Dermis blood vessel endothelial cell (primary cell): ENCODE measurements around the gene OGFR. TPM values are rescaled to one million over a fixed set of nuclear protein-coding genes. Genes with fewer than 3 reads are reported as not detected.

Experiments used
- DNase-seq: peaks from one replicate; pipeline ENCODE4 v3.0.0; 2010
- total RNA-seq: library from RNA; depleted of rRNA; stranded (reverse); fragments of >200 nt; gene quantifications from 2 replicates; pipeline ENCODE4 v1.2.3, GENCODE V29; 2014

The OGFR gene
- total RNA-seq, 1 donor from 2014 or later, result 48.8 TPM

- DNase-seq, result no peak
Observed at GRCh38 chr20:62784497-62784896, 20.1 kb upstream of the OGFR start.

DNA sequence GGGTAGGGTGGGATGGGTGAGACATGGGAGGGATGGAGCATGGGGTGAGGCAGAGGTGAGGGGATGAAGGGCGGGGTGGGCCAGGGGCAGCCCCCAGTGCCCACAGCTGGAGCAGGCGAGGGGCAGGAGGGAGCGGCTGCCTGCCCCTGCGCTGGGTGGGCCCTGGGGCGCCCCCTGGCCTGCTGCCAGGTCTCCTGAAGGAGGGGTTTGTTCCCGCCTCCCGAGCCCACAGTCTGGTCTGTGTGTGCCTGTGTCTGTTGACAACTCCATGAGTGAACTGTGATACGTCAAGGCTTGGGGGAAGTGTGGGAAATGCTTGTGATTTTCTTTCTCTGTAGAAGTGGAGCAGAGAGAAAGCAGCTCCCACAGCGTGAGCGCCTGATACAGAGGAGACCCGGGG lies 19.2 kb upstream of the OGFR start:
- no peak for DNase-seq

DNA sequence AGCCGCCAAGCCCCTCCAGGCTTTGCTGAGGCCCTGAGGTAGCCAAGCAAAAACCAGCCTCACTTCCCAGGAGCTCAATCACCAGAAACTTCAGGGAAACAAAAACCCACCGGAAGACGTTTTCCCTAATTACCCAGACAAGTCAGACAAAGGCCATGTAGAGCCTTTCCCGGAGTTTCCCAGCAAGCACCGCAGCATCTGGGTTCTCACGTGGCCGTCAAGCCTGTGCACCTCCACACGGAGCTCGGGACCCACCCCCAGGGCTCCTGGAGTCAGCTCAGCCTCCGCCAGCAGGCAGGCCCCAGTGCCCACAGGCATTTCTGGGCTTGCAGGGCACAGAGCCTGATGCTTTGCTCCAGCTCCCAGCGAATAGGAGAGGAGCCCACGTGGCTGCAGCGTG lies 18.5 kb upstream of the OGFR start:
- DNase-seq, result no peak

DNA sequence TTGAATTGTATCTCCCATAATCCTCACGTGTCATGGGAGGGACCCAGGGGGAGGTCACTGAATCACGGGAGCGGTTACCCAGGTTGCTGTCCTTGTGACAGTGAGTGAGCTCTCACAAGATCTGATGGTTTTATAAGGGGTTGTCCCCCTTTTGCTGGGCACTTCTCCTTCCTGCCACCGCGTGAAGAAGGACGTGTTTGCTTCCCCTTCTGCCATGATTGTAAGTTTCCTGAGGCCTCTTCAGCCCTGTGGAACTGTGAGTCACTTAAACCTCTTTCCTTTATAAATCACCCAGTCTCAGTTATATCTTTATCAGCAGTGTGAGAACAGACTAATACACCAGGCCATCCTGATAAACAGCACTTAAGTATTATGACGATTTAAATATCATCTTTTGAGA lies 17.3 kb upstream of the OGFR start:
- peak; percentile 29 for DNase-seq

DNA sequence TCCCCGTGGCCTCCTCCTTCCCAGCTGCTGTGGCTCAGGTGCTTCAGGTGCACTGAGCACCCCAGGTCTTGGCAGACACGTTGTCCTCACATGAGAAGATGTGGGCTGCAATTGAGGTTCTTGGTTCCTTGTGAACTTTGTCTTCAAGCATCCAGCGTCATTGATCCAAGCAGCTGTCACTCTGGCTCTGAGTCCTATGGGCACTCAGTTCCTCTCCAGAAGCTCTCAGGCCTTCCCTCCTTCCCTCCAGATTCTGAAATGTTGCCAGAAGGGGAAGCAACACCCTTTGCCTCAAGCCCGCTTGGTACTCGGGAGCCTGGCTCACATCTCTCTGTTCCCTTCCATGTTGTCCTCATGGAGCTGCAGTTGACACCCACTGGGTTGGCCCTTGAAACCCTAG lies 16.8 kb upstream of the OGFR start:
- DNase-seq, result no peak

GRCh38 chr20:62788607-62789006 lies 16.0 kb upstream of the OGFR start:
- no peak for DNase-seq

- no peak for DNase-seq
Observed at GRCh38 chr20:62790075-62790474, 14.6 kb upstream of the OGFR start.

DNA sequence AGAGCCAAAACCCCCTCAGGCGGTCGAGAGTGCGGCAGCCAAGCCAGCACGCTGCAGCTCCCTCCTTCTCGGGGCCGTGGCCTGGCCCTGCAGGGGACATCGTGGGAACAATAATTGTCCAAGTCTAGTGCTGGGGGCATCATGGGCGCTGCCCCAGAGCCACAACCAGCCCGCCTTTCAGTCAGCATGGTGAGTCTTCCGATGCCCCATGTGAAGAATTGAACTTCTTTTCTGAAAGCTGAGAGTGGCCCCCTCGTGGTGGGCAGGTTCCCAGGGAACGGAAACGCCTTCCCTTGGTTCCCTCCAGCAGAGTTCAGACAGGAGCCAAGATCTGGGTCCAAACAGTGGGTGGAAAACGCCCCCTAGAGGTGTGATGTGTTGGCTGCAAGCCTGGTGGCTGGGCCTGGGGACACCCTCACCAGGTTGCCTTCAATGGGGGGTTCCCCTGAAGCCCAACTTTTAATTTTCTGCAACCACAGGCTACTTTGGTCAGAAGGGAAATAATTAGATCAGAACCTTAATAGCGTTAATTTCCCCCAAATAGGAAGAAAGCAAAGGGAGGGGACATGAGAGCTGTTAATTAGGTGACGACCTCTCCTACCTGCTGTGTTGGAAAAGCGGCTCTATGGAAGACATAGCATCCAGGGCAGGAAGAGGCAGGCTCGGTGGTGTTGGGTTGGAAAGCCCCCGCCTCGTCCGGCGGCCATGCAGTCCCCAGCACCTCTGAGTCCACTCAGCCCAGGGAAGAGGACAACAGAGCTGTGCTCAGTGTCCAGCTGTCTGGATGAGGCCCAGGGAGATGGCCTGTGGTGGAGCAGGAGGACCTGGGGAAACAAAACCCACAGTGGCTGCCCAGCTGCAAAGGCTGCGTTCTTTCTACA lies 13.1 kb upstream of the OGFR start:
- DNase-seq, result peak; percentile 96

DNA sequence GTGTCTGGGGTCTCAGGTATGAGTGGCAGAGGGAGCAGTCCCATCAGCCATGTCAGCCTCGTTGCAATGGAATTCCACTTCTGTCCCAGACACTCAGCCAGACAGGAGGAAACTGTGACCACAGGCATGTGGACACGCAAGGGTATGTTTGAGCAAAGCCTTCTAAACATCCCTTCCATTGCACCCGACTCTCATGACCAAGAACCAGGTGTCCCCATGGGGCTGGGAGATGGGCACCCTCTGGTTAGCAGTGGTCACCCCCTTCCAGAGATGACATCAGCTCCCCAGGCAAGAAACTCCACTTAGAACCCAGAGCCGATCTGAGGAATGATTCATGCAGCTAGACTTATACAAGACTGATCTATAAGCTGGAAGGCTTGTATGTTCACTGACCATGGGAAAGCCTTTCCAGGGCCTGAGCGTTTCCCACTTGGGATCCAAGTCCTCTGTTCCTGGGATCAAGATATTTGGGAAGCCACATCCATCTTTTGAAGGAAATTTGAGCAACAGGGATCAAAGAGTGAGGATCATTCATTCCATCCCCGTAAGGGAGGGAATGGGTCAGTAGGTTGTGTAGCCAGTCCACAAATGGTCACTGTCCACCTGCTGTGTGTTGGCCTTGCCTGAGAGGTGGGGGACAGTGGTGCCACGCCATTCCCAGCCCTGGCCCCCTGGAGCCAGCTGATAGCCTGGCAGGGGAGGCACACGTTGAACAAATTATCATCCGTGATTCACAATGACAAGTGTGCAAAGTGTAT lies 12.3 kb upstream of the OGFR start:
- no peak for DNase-seq

DNA sequence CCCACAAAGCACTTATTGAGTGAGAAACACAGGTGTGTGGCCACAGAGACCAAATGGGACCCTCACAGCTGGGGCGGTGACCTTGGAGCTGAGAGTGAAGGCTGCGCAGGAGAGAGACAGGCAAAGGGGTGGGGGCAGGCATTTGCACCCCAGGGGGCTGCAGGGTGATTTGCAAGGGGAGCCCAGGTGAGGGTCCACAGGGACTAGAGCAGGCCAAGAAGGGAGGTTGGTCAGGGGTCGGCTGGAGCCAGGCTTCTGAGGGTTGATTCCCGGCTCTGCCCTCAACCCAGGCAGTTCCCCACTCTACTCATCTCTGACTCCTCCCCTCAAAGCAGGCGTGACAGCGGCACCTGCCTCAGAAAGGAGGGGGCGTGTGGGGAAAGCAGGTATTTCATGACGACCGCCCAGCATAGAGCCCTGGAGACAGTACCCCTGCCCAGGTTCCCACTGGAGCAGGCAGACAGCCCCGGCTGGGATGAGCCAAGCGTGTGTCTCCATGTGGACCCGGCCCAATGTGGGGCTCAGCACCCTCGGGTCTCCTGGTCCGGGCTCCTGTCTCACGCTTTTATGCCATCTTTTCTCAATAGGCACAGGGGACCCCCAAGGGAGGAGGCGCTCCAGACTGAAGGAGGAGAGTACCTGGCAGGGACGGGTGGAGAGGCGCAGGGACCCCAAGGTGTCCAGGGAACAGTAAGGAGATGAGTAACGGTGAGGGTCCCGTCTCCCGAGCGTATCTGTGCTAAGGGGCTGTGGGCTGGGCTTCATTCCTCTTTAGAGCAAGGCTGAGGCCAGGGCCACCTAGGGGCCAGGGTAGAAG lies 11.5 kb upstream of the OGFR start:
- DNase-seq, result no peak

GRCh38 chr20:62793757-62794006 lies 11.0 kb upstream of the OGFR start:
- peak; percentile 44 for DNase-seq

GRCh38 chr20:62794007-62794724 lies 10.5 kb upstream of the OGFR start:
- DNase-seq, result peak; percentile 97

GRCh38 chr20:62795023-62795761 lies 9.4 kb upstream of the OGFR start:
- peak; percentile 61 for DNase-seq

DNA sequence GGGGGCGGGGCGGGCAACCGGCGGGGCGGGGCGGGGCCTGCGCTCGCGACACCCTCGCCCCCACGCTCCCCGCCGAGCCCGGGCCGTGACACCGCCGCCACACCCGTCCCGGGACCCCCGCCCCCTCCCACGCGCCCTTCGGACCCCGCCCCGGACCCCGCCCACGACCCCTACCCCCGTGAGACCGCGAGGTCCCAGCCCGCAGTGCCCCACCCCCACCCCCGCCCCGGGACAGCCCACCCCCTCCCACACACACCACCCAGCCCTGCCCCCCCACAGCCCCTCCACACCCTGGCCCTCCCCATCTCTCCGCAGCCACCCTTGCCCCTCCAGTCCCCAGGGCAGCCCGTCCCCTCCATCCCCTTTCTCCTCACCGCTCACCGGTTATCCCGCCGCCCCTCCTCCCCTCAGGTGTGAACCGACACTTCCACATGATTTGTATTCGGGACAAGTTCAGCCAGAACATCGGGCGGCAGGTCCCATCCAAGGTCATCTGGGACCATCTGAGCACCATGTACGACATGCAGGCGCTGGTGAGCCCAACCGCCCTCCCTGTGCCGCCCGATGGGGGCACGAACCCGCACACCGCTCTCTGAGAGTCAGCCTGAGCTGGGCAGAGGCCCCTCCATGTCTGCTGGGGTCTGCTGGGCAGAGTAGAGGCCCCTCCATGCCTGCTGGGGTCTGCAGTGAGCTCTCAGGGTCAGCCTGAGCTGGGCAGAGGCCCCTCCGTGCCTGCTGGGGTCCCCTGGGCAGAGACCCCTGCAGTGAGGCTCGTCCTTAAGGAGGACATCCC lies 7.7 kb upstream of the OGFR start:
- DNase-seq, result no peak

GRCh38 chr20:62797671-62798532 lies 6.7 kb upstream of the OGFR start:
- no peak for DNase-seq

DNA sequence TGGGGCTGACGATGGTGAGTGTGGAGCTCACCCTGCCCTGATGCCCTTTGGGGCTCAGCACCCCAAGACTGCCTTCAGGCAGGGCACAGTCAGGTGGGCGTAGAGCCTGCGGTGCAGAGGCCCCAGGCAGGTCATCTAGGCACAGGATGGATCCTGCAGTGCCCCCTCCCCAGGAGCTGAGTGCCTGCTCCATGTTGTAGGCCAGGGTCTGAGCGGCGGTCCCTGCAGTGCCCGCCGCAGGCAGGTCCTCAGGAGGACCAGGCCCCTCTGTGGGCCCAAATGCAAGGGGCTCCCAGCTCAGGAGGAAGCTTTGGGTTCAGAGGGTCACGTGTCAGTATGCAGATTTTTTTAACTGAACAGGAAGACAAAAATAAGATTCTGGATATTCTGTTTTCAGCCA lies 5.6 kb upstream of the OGFR start:
- no peak for DNase-seq

GRCh38 chr20:62799459-62799858 lies 5.2 kb upstream of the OGFR start:
- no peak for DNase-seq

DNA sequence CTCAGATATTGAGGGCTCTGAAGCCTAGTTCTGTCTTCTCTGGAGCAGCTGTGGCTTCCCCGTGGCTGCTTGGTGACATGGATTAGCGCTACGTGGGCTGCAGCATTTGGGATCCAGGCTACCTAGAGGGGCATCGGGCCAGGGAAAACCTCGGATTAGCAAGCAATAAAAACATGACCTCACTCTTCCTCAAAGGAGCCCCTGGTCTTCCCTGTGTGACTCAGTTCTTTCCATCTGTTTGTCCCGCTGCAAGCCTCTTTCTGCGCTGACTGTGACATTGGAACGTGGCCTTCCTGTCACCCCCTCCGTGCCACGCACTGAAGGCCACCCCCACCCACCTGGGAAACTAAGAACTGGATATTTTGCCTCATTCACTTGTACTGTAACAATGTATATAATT lies 4.8 kb upstream of the OGFR start:
- peak; percentile 46 for DNase-seq

- DNase-seq, result no peak
Observed at GRCh38 chr20:62800314-62801259, 4.0 kb upstream of the OGFR start.
